Liver (tissue), 9 donors: Measurements from ENCODE around the gene CREBBP. TPM values are rescaled to one million over a fixed set of nuclear protein-coding genes. Genes with fewer than 3 reads are reported as not detected.

Experiments
- DNase-seq: peaks from one replicate; pipeline ENCODE4 v3.0.0-alpha.2; 2017; ENCODE audit warnings: low spot score
- H3K27ac ChIP-seq, 2 donors: one replicate each; pipeline ENCODE4 v1.7.0; 2013; ENCODE audit warnings: inconsistent platforms in 2 of 2, low read length in 2 of 2, control low read depth in 1 of 2, low read depth in 1 of 2, mild to moderate bottlenecking in 1 of 2
- H3K27me3 ChIP-seq, 4 donors: one replicate each; pipeline versions ENCODE4 v1.6.1 to v1.7.0; 2013; ENCODE audit warnings: low read length in 3 of 4, inconsistent platforms in 1 of 4, mild to moderate bottlenecking in 1 of 4, moderate library complexity in 1 of 4; ENCODE audit not compliant: control insufficient read depth in 4 of 4, insufficient read depth in 4 of 4
- H3K36me3 ChIP-seq, 4 donors: one replicate each; pipeline versions ENCODE4 v1.6.1 to v1.7.0; 2013; ENCODE audit warnings: low read length in 3 of 4, mild to moderate bottlenecking in 3 of 4, low read depth in 1 of 4, moderate library complexity in 1 of 4; ENCODE audit not compliant: control insufficient read depth in 4 of 4, insufficient read depth in 3 of 4
- H3K4me1 ChIP-seq, 4 donors: one replicate each; pipeline versions ENCODE4 v1.6.1 to v1.7.0; 2013; ENCODE audit warnings: low read length in 3 of 4, mild to moderate bottlenecking in 3 of 4, moderate library complexity in 1 of 4; ENCODE audit not compliant: control insufficient read depth in 4 of 4, insufficient read depth in 4 of 4
- H3K4me3 ChIP-seq, 3 donors: one replicate each; pipeline versions ENCODE4 v1.6.1 to v1.7.0; 2013; ENCODE audit warnings: low read length in 3 of 3, control low read depth in 1 of 3, low read depth in 1 of 3, mild to moderate bottlenecking in 1 of 3
- H3K9ac ChIP-seq, 2 donors: one replicate each; pipeline ENCODE4 v1.7.0; 2013; ENCODE audit warnings: low read length in 2 of 2, mild to moderate bottlenecking in 2 of 2, moderate library complexity in 2 of 2, control low read depth in 1 of 2, low read depth in 1 of 2
- H3K9me3 ChIP-seq, 4 donors: one replicate each; pipeline versions ENCODE4 v1.6.1 to v1.7.0; 2013; ENCODE audit warnings: low read length in 3 of 4; ENCODE audit not compliant: control insufficient read depth in 4 of 4
- CTCF ChIP-seq: fragments of 150-350 bp; IDR thresholded peaks from 2 replicates; pipeline ENCODE4 v1.5.1; 2017; ENCODE audit warnings: improper control_type of control experiment, low read depth, low read length; ENCODE audit not compliant: missing input control
- EGR1 ChIP-seq, 2 donors: IDR thresholded peaks; 2 replicates each; pipeline ENCODE4 v1.6.1; 2016 to 2018; ENCODE audit warnings: antibody characterized with exemption in 2 of 2, low read depth in 2 of 2
- FOXA1 ChIP-seq: IDR thresholded peaks from 2 replicates; pipeline ENCODE4 v1.6.1; 2016; ENCODE audit warnings: antibody characterized with exemption
- FOXA2 ChIP-seq: IDR thresholded peaks from 2 replicates; pipeline ENCODE4 v1.6.1; 2016; ENCODE audit warnings: antibody characterized with exemption
- GABPA ChIP-seq, 2 donors: IDR thresholded peaks in 1 of 2; conservative IDR thresholded peaks in 1 of 2; 2 replicates each; pipeline ENCODE4 v1.6.1; 2016; ENCODE audit warnings: antibody characterized with exemption in 2 of 2, mild to moderate bottlenecking in 1 of 2, moderate library complexity in 1 of 2
- HNF4A ChIP-seq, 2 donors: conservative IDR thresholded peaks; 2 replicates each; pipeline ENCODE4 v1.6.1; 2016; ENCODE audit warnings: antibody characterized with exemption in 2 of 2, mild to moderate bottlenecking in 2 of 2
- HNF4G ChIP-seq: IDR thresholded peaks from 2 replicates; pipeline ENCODE4 v1.6.1; 2016; ENCODE audit warnings: antibody characterized with exemption
- JUND ChIP-seq, 2 donors: IDR thresholded peaks; 2 replicates each; pipeline ENCODE4 v1.6.1; 2016; ENCODE audit warnings: antibody characterized with exemption in 2 of 2
- NR2F2 ChIP-seq: IDR thresholded peaks from 2 replicates; pipeline ENCODE4 v1.6.1; 2016; ENCODE audit warnings: antibody characterized with exemption
- RAD21 ChIP-seq, 2 donors: IDR thresholded peaks; 2 replicates each; pipeline ENCODE4 v1.6.1; 2016; ENCODE audit warnings: antibody characterized with exemption in 2 of 2, mild to moderate bottlenecking in 2 of 2
- REST ChIP-seq: IDR thresholded peaks from 2 replicates; pipeline ENCODE4 v1.6.1; 2016; ENCODE audit warnings: antibody characterized with exemption, mild to moderate bottlenecking
- RXRA ChIP-seq, 2 donors: IDR thresholded peaks; 2 replicates each; pipeline ENCODE4 v1.6.1; 2017 to 2018; ENCODE audit warnings: antibody characterized with exemption in 2 of 2, mild to moderate bottlenecking in 1 of 2
- SP1 ChIP-seq: IDR thresholded peaks from 2 replicates; pipeline ENCODE4 v1.6.1; 2018; ENCODE audit warnings: antibody characterized with exemption, mild to moderate bottlenecking
- TAF1 ChIP-seq: conservative IDR thresholded peaks from 2 replicates; pipeline ENCODE4 v1.6.1; 2016; ENCODE audit warnings: antibody characterized with exemption, mild to moderate bottlenecking
- YY1 ChIP-seq: IDR thresholded peaks from 2 replicates; pipeline ENCODE4 v1.6.1; 2016; ENCODE audit warnings: antibody characterized with exemption, mild to moderate bottlenecking
- WGBS: extraction: QIAGEN DNeasy Blood & Tissue Kit; methylation state at CpG from one replicate; pipeline ENCODE4 v1.1.7; 2013; 5-methylcytosine and 5-hydroxymethylcytosine counted together
- polyA plus RNA-seq, 2 donors: library from polyadenylated mRNA; stranded (reverse) in 1 of 2; unstranded in 1 of 2; fragments of 200-250 nt in 1 of 2; fragments of >200 nt in 1 of 2; fragmentation: Nextera tagmentation in 1 of 2; extraction: Ambion mirVana in 1 of 2; gene quantifications; one replicate each; pipeline versions ENCODE4 v1.2.1 to v1.2.3, GENCODE V29; 2013 to 2015
- total RNA-seq, 2 donors: library from RNA; depleted of rRNA; stranded (reverse); fragments of >200 nt; gene quantifications; one replicate each; pipeline ENCODE4 v1.2.3, GENCODE V29; 2014
- TF ChIP-seq, protein P1 (sequence below): IDR thresholded peaks from 2 replicates; pipeline ENCODE4 v1.6.1; 2016; ENCODE audit warnings: antibody characterized with exemption
- TF ChIP-seq, protein P2 (sequence below): IDR thresholded peaks from 2 replicates; pipeline ENCODE4 v1.6.1; 2016; ENCODE audit warnings: antibody characterized with exemption
- donor health status: healthy.
- donor health status: healthy.
- donor health status: healthy.
- donor health status: healthy.
- donor health status: healthy.

CREBBP gene
- total and polyA plus RNA-seq, 4 donors: 7.0 to 25.8 (median 19.5) TPM

GRCh38 chr16:3788711-3789374 is 91.7 kb downstream of the CREBBP start:
- TF ChIP-seq HNF4A (conservative IDR thresholded peaks at IDR 0.05) (peak in 1 of 2 donors; percentile 13), FOXA1 (no peak), CTCF (no peak)
- TF ChIP-seq, protein P1, sequence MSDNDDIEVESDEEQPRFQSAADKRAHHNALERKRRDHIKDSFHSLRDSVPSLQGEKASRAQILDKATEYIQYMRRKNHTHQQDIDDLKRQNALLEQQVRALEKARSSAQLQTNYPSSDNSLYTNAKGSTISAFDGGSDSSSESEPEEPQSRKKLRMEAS: peak; percentile 50
- peaks cover 3 to 35% (median 30%) of the 10 kb centered on the region in 4 donors for H3K36me3 ChIP-seq

DNA sequence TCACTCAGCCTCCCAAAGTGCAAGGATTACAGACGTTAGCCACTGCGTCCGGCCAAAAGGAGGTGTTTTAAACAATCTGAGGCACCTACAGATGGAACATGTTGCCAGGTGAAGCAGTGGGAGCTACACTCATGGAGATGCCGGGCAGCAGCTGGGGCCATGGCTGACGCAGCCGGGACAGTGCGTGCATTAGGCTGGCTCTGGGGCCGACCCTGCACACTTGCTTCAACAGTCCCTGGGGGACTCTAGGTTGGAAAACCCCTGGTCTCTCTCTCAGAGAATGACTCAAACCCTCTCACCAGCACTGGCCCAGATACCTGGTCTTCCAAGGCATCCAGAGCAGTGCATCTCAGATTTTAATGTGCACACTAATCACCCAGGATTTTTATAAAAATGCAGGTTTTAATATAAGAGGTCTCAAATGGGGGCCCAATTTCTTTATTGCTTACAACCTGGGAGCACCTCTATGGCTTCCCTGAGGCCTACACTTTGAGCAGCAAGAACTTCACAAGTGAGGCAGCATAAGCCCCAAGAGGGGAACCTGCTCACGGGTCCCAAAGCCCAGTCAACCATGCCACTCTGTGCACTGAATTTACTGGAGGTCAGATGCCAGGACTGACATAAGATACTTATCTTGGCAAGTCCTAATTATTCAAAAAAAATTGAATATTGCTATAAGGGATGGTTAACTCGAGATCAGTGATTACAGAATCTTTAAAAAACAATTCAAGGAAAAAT is 92.4 kb downstream of the CREBBP start:
- no peak for TF ChIP-seq JUND (IDR thresholded peaks at IDR 0.05)
- TF ChIP-seq YY1: no peak
- TF ChIP-seq NR2F2: no peak
- no peak for TF ChIP-seq GABPA (IDR thresholded peaks at IDR 0.05 in 1 of 2, conservative IDR thresholded peaks at IDR 0.05 in 1 of 2)
- no peak for TF ChIP-seq HNF4G
- TF ChIP-seq EGR1 (IDR thresholded peaks at IDR 0.05; ENCODE audit: low read depth in 2 of 2): no peak
- no peak for TF ChIP-seq RAD21 (IDR thresholded peaks at IDR 0.05)
- TF ChIP-seq, protein P1: no peak
- no peak for TF ChIP-seq RXRA (IDR thresholded peaks at IDR 0.05)
- no peak for TF ChIP-seq SP1
- TF ChIP-seq TAF1: no peak
- TF ChIP-seq REST: no peak
- TF ChIP-seq FOXA1: no peak
- TF ChIP-seq, protein P2, sequence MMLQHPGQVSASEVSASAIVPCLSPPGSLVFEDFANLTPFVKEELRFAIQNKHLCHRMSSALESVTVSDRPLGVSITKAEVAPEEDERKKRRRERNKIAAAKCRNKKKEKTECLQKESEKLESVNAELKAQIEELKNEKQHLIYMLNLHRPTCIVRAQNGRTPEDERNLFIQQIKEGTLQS: no peak
- TF ChIP-seq HNF4A (conservative IDR thresholded peaks at IDR 0.05): no peak
- no peak for TF ChIP-seq CTCF
- TF ChIP-seq FOXA2: no peak
- Histone ChIP-seq H3K4me3 (no peak overlapping the region), H3K9ac (no peak overlapping the region), H3K27ac (no peak overlapping the region), H3K9me3 (no peaks in the 10 kb centered on the region), H3K27me3 (no peaks in the 10 kb centered on the region), H3K4me1 (peaks cover 0 to 8% (median 3%) of the 10 kb centered on the region in 4 donors), H3K36me3 (peaks cover 3 to 39% (median 29%) of the 10 kb centered on the region in 4 donors)
- DNase-seq: no peak
- 93% methylated on average over 10 of the region's 10 CpGs for WGBS

More at GRCh38 chr16:3788711-3789374, 91.7 kb downstream of the CREBBP start:
- H3K27ac ChIP-seq: no peak overlapping the region
- H3K9me3 ChIP-seq: no peaks in the 10 kb centered on the region
- H3K4me1 ChIP-seq: peaks cover 0 to 8% (median 3%) of the 10 kb centered on the region in 4 donors
- no peak for DNase-seq
- no peak overlapping the region for H3K4me3 ChIP-seq
- 73% methylated on average over 9 of the region's 9 CpGs for WGBS
- H3K27me3 ChIP-seq: no peaks in the 10 kb centered on the region
- H3K9ac ChIP-seq: no peak overlapping the region
